Activated T-cell treated with anti-CD3 and anti-CD28 coated beads for 1 hour (primary cell): ENCODE measurements around the gene WDR64.
"Not testable (repeated sequence)": the region's sequence is repeated elsewhere in the genome, so short reads cannot be mapped to it uniquely, and the experiment has no call there.

Source experiments
- DNase-seq: peaks from one replicate; pipeline ENCODE4 v3.0.0-alpha.2; 2020; ENCODE audit warnings: low read depth

WDR64 gene

GRCh38 chr1:241701483-241702295 is 49.6 kb downstream of the WDR64 start:
- no peak for DNase-seq

GRCh38 chr1:241702442-241703373 is 50.6 kb downstream of the WDR64 start:
- no peak for DNase-seq

GRCh38 chr1:241703739-241704138 is 51.7 kb downstream of the WDR64 start:
- DNase-seq, result not testable (repeated sequence)

GRCh38 chr1:241706257-241706656 is 54.2 kb downstream of the WDR64 start:
- no peak for DNase-seq

GRCh38 chr1:241706967-241707366 is 54.9 kb downstream of the WDR64 start:
- no peak for DNase-seq

GRCh38 chr1:241707442-241707841 is 55.4 kb downstream of the WDR64 start:
- DNase-seq, result no peak

- DNase-seq, result no peak
These were observed 59.2 kb downstream of the WDR64 start for GRCh38 chr1:241711326-241711725.

- DNase-seq, result no peak
These were observed 61.2 kb downstream of the WDR64 start for GRCh38 chr1:241713316-241713715.

- no peak for DNase-seq
These were observed 62.5 kb downstream of the WDR64 start for GRCh38 chr1:241714321-241715218.

- DNase-seq, result no peak
These were observed 63.4 kb downstream of the WDR64 start for GRCh38 chr1:241715435-241715834.

GRCh38 chr1:241715956-241716355 is 63.9 kb downstream of the WDR64 start:
- DNase-seq, result no peak

- no peak for DNase-seq
These were observed 65.0 kb downstream of the WDR64 start for GRCh38 chr1:241716915-241717656.

GRCh38 chr1:241717975-241718374 is 65.9 kb downstream of the WDR64 start:
- DNase-seq, result no peak

GRCh38 chr1:241721011-241721410 is 68.9 kb downstream of the WDR64 start:
- DNase-seq, result no peak

- no peak for DNase-seq
These were observed 70.9 kb downstream of the WDR64 start for GRCh38 chr1:241722947-241723346.

GRCh38 chr1:241724741-241725356 is 72.8 kb downstream of the WDR64 start:
- no peak for DNase-seq

- DNase-seq, result no peak
These were observed 78.0 kb downstream of the WDR64 start for GRCh38 chr1:241730031-241730430.

GRCh38 chr1:241733899-241734298 is 81.8 kb downstream of the WDR64 start:
- DNase-seq, result no peak

- no peak for DNase-seq
These were observed 82.5 kb downstream of the WDR64 start for GRCh38 chr1:241734533-241734932.

- DNase-seq, result not testable (repeated sequence)
These were observed 83.4 kb downstream of the WDR64 start for GRCh38 chr1:241735493-241735926.

GRCh38 chr1:241736387-241736786 is 84.3 kb downstream of the WDR64 start:
- no peak for DNase-seq
